Epidermal melanocyte (primary cell): Measurements from ENCODE around the gene SPINK14.

Experiments
- DNase-seq: peaks from one replicate; pipeline ENCODE4 v3.0.0; 2011; ENCODE audit warnings: low spot score; ENCODE audit not compliant: insufficient read length

The SPINK14 gene

GRCh38 chr5:148168246-148168645, at the start of gene SPINK14:
TSS of gene SPINK14 (plus strand) at chr5:148168546. CDS start at chr5:148169733, 1,187 bp downstream.
- no peak for DNase-seq

DNA sequence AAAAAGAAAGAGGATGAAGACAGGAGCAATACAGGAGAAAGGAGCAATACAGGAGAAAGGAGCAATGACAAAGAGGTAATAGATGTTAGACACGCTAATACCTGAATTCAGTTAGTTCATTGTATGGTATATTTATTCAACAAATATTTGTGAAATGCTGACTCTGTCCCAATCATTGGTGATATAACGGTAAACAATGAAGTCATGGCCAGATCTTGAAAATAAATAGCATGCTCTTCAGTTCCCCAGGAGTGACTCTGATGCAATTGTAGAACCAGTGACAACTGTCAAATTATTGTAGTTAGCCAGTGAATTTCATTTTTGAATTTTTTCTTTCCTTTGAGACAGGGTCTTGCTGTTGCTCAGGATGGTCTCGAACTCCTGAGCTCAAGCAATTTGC, 48.0 kb upstream of the SPINK14 start:
- DNase-seq = no peak

GRCh38 chr5:148125641-148126040, 42.7 kb upstream of the SPINK14 start:
- no peak for DNase-seq

DNA sequence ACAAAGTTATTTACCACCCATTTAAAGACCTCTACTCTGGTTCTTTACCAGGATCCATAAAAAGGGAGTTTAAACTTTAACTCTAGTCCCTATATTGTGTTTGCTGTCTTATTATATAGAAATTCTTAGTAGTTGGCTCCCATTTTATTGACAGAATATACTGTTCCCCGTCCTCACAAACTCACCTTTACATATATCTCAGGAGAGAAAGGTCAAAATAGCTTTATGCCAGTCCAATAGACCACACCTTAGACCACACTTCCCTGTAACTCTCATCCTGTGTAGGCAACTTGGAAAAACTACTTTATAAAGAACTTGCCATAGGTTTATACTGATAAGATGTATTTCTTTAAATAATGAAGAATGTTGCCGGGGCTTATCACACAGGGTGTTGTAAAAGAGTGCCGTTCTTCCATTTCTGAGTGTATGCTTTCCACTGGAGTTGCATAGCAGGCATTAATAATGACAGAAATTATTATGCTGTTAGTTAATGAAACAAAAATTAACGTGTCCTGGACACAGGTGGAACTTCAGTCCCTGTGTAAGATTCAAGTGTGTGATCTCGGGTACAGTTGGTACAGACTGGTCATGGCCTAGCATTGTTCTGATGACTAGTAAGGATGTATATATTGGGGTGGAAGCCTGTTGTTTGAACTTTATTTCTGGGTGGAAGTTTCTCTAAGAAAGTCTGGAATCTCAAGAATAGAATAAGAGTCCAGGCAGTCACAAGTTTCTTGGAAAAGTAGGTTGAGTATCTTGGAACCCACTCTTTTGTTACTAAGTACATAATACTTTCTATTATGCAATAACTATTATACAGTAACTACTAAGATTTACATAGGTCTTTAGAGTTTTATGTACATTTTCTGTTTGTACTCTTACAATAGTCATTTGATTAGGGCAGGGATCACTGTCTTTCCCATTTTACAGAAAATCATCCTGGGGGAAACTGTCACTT, 33.0 kb upstream of the SPINK14 start:
- no peak for DNase-seq

DNA sequence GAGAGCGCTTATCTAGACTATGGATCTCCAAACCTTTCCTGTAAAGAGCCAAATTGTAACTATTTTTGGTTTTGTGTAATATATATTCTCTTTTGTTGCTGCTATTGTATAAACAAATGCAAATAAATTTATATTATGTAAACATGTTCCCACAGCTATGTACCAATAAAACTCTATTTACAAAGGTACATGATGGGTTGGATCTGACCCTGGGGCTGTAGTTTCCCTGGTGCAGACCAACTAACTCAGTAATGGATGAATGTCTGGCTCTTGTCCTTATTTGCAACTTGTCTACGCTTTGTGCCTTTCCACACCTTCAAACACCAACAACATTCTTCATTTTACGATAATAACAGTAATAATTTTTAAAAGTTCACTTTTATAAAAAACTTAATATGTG, 27.5 kb upstream of the SPINK14 start:
- no peak for DNase-seq

DNA sequence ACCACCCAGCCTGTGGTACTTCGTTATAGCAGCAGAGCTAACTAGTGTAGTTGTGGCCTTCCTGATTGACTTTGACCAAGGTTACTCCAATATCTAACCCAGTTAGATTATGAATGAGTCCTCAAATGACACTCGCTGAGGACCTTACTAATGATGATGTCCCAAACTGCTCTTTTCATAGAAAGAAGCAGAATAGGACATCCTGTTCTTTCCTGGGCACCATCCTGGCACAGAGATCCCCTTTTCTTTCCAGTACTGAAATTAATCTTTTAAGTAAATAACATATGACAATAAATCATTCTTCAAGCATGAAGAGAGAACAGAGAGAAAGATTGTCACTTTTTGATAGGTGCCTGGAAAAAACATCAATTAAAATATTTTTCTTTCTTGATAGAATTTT, 26.7 kb upstream of the SPINK14 start:
- DNase-seq = no peak

DNA sequence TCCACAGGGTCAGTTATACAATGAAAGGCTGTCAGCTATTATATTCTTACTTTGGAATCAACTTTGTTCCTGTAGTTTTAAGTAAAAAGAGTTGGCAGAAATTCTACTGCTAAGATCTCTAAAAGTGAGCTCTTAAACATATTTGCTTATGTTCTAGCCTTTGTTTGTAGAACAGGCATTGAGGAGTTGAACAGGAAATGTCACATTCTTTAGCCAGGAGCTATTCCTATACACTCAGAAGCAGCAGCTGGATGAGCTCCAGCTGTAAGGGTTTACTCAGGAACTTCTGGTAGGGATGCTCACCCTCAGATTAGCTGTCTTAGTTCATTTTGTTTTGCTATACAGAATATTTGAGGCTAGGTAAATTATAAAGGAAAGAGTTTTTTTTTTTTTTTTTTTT, 22.4 kb upstream of the SPINK14 start:
- DNase-seq = no peak

GRCh38 chr5:148146487-148146886, 21.9 kb upstream of the SPINK14 start:
- no peak for DNase-seq

DNA sequence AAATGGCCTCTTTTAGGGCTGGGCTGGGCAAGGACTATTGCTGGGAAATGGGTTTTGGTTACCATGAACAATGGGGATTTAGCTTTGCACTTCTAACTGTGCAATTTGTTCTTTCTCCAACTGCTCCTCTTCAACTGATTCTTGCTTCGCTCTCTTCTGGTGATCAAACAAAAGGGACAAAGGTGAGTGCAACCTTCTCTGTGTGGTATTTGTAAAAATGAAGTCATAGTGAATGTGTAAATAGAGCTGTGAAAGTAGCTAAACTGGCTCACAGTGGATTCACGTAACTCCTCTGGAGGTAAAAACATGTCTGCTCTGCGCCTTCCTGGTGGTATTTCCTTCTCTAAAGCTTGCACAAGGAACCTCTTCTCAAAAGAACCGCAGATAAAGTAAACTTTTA, 20.9 kb upstream of the SPINK14 start:
- no peak for DNase-seq

DNA sequence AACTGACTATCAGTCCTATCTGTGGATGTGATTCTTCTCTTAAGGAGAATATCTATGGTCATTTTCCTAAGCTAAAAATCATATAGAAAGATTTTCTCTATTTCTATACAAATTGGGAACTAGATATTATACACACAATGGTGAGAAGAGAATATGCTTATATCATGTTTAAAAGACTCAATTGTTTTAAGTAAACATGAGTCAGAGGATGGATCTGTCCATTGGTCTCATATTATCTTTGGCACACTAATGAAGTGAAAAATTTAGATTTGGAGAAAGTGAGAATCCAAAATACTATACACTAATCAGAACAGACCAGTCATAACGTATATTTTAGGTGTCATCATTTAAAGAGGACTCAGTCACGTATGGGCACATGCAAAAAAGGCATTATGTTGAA, 16.5 kb upstream of the SPINK14 start:
- no peak for DNase-seq

DNA sequence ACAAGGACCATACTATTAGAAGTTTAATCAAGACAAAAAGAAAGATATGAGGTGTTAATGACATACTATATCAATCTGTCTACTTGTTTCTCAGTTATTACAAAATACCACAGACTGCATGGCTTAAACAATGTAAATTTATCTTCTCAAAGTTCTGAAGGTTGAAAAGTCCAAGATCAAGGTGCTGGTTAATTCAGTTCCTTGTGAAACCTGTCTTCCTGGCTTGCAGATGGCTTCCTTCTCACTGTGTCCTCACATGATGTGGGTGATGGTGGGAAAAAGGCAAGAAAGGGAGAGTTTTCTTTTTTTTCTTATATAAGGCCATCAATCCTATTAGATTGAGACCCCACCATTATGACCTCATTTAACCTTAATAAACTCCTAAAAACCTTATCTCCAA, 15.6 kb upstream of the SPINK14 start:
- no peak for DNase-seq

- DNase-seq = no peak
Measured at GRCh38 chr5:148156609-148157008, 11.7 kb upstream of the SPINK14 start.

- no peak for DNase-seq
Measured at GRCh38 chr5:148162038-148162437, 6.3 kb upstream of the SPINK14 start.

DNA sequence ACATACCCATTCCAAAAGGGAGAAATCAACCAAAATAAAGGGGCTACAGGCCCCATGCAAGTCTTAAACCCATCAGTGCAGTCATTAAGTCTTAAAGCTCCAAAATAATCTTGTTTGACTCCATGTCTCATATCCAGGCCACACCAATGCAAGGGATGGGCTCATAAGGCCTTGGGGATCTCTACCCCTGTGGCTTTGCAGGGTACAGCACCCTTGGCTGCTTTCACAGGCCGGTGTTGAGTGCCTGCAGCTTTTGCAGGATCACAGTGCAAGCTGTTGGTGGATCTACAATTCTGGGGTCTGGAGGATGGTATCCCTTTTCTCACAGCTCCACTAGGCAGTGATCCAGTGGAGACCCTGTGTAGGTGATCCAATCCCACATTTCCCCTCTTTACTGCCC, 5.0 kb upstream of the SPINK14 start:
- no peak for DNase-seq

DNA sequence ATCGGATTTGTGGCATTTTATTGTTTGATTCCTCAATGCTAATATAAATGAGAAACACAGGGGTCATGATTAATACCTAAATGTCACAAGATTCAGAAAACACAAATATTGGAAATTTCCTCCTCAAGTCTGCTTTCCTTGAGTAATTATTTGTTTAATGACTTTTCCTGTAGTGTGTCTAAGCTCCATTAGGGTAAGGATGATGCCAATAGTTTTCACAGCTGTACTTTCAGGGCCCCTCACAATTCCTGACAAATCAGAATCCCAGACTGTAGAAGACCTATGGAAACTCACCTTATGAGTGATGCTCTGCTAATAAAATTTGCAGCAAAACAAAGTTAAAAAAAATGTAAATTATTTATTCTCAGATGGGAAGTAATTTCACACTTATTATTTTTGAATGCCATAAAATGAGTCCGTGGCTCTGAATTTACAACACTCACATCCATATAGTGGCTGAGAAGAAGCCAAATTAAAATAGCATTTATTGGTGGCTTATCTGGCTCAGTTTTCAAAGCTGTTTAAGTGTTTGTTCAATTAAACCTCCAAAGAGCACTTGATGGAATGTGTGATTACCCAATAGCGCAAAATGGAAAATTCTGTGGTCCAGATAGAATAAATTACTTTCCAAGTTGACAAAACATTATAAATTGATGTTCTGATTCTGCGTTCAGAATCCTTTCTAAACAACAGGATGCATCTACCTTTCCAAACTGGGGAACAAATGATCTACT, 1.6 kb upstream of the SPINK14 start:
- no peak for DNase-seq

DNA sequence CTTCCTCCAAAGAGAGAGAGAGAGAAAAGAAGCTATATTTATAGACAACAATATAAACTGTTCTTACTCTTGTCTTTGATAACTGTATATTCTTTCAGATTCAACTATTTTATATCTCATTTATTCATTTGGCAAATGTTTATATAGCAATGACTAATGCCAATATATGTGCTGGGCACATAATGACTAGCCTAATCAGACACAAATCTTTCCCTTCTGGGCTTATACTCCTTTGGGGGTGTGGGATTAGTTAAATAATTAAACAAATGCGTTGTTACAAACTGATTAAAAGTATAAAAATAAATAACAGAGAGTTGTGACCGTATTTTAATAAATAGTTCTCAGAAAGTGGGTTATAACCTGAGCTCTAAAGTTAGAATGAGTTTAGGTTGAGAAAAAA, 4.0 kb downstream of the SPINK14 start:
- DNase-seq = no peak

DNA sequence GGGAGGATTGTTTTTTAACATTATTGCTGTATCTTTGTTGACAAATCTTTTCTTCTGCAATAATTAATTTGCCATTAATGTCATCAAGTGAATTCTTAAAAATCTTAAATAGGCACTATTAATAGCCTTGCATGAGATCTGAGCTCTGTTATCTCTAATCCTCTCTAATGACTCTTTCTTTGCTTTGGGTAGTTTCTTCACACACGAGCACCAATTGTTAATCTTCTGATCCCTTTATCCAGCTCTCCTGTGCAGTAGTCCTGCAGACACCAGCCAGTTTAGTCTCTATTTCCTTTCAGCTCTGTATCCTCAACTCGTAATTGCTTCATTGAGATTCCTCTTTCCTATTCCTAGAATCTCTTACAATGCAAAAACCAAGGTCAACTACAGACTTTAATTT, 8.1 kb downstream of the SPINK14 start:
- DNase-seq = no peak

GRCh38 chr5:148177207-148177606, 8.9 kb downstream of the SPINK14 start:
- DNase-seq = no peak

- no peak for DNase-seq
Measured at GRCh38 chr5:148179234-148179824, 11.0 kb downstream of the SPINK14 start.

GRCh38 chr5:148186248-148187003, 18.1 kb downstream of the SPINK14 start:
- DNase-seq = no peak

GRCh38 chr5:148191010-148191409, 22.7 kb downstream of the SPINK14 start:
- DNase-seq = no peak
